Esophagus squamous epithelium (tissue), 5 donors: Measurements from ENCODE around the gene PRKCB. TPM values are rescaled to one million over a fixed set of nuclear protein-coding genes. Genes with fewer than 3 reads are reported as not detected.
"Not testable (repeated sequence)": the region's sequence is repeated elsewhere in the genome, so short reads cannot be mapped to it uniquely, and the experiment has no call there.

Experiments used
- DNase-seq: peaks from one replicate; lab custom pipeline; 2025; lab: John Stamatoyannopoulos, UW
- H3K27ac ChIP-seq, 4 donors: fragments of 200-600 bp; sonication (generic); one replicate each; pipeline ENCODE4 v1.5.1; 2016 to 2019; ENCODE audit warnings: mild to moderate bottlenecking in 1 of 4
- H3K27me3 ChIP-seq, 4 donors: fragments of 200-600 bp; sonication (generic); 1 replicate in 3 of 4; 2 replicates in 1 of 4; pipeline versions ENCODE4 v1.5.1 to v1.6.0; 2017 to 2021; ENCODE audit warnings: antibody characterized with exemption in 1 of 4
- H3K36me3 ChIP-seq, 3 donors: fragments of 200-600 bp; sonication (generic); one replicate each; pipeline ENCODE4 v1.5.1; 2016 to 2019
- H3K4me1 ChIP-seq, 3 donors: fragments of 200-600 bp; sonication (generic); one replicate each; pipeline ENCODE4 v1.5.1; 2017 to 2019
- H3K4me3 ChIP-seq, 4 donors: fragments of 200-600 bp; sonication (generic); 1 replicate in 3 of 4; 2 replicates in 1 of 4; pipeline ENCODE4 v1.5.1; 2016 to 2019; ENCODE audit warnings: mild to moderate bottlenecking in 2 of 4, moderate library complexity in 1 of 4
- H3K9me3 ChIP-seq, 3 donors: fragments of 200-600 bp; sonication (generic); one replicate each; pipeline ENCODE4 v1.5.1; 2016 to 2019
- CTCF ChIP-seq, 6 experiments: fragments of 450-650 bp in 4 of 6; fragments of 200-600 bp in 2 of 6; sonication (generic) in 2 of 6; IDR thresholded peaks; one replicate each; pipeline ENCODE4 v1.5.1; 2016 to 2019; ENCODE audit warnings: antibody characterized with exemption in 6 of 6, mild to moderate bottlenecking in 4 of 6, moderate library complexity in 4 of 6
- POLR2A ChIP-seq, 4 donors: fragments of 450-650 bp; IDR thresholded peaks; one replicate each; pipeline ENCODE4 v1.6.1; 2017; ENCODE audit warnings: antibody characterized with exemption in 4 of 4, mild to moderate bottlenecking in 4 of 4, moderate library complexity in 3 of 4
- WGBS, 2 donors: methylation state at CpG; one replicate each; pipeline ENCODE4 v1.1.5; 2018; 5-methylcytosine and 5-hydroxymethylcytosine counted together
- intact Hi-C: fragments of 100-400 bp; cut with DNase I; formaldehyde crosslinking; loops from one replicate; pipeline ENCODE4 v1.15.0; 2022
- total RNA-seq, 4 donors: library from RNA; depleted of rRNA; stranded (reverse); fragments of >200 nt; gene quantifications; one replicate each; pipeline ENCODE4 v1.1.0, GENCODE V29; 2016
- donor health status: DM: yes; HTN: yes; CAD: no.

PRKCB gene
- total RNA-seq, 4 donors from 2014 or later, result 0.38 to 4.0 (median 1.7) TPM

- Histone ChIP-seq H3K27me3 (no peaks in the 10 kb centered on the region), H3K27ac (peak overlapping the region in 2 of 4 donors; percentile 5 to 6), H3K36me3 (no peaks in the 10 kb centered on the region), H3K4me3 (no peak overlapping the region), H3K9me3 (no peaks in the 10 kb centered on the region), H3K4me1 (no peaks in the 10 kb centered on the region)
- TF ChIP-seq CTCF (IDR thresholded peaks at IDR 0.05) (no peak), POLR2A (IDR thresholded peaks at IDR 0.05) (no peak)
- intact Hi-C loops, result no loop called here
- 29 to 41% methylated on average over 3 of the region's 6 CpGs for WGBS, 2 donors
- DNase-seq, result no peak
Measured at GRCh38 chr16:23914946-23915530, 79.3 kb downstream of the PRKCB start.

GRCh38 chr16:23916552-23916951 lies 80.8 kb downstream of the PRKCB start:
- H3K27ac ChIP-seq, DNase-seq, H3K4me1 ChIP-seq, H3K36me3 ChIP-seq, H3K4me3 ChIP-seq, H3K27me3 ChIP-seq, intact Hi-C loops, H3K9me3 ChIP-seq: not testable (repeated sequence)
- 41 to 48% methylated on average over 1 of the region's 1 CpG for WGBS, 2 donors

- TF ChIP-seq CTCF (IDR thresholded peaks at IDR 0.05) (no peak), POLR2A (IDR thresholded peaks at IDR 0.05) (no peak)
Measured at GRCh38 chr16:23917621-23918020, 81.8 kb downstream of the PRKCB start.

GRCh38 chr16:23920446-23920845 lies 84.7 kb downstream of the PRKCB start:
- Histone ChIP-seq H3K27ac (no peak overlapping the region), H3K9me3 (no peaks in the 10 kb centered on the region), H3K4me3 (no peak overlapping the region), H3K27me3 (no peaks in the 10 kb centered on the region), H3K36me3 (no peaks in the 10 kb centered on the region), H3K4me1 (no peaks in the 10 kb centered on the region)
- intact Hi-C loops, result no loop called here
- WGBS, 2 donors, result 80 to 82% methylated on average over 2 of the region's 2 CpGs
- no peak for TF ChIP-seq POLR2A (IDR thresholded peaks at IDR 0.05)
- no peak for TF ChIP-seq CTCF (IDR thresholded peaks at IDR 0.05)
- DNase-seq, result no peak

More at GRCh38 chr16:23917621-23918020, 81.8 kb downstream of the PRKCB start:
- intact Hi-C loops, result no loop called here
- Histone ChIP-seq H3K4me3 (no peak overlapping the region), H3K27ac (no peak overlapping the region), H3K27me3 (no peaks in the 10 kb centered on the region), H3K36me3 (no peaks in the 10 kb centered on the region), H3K4me1 (no peaks in the 10 kb centered on the region), H3K9me3 (no peaks in the 10 kb centered on the region)
- WGBS, 2 donors, result 63 to 73% methylated on average over 6 of the region's 6 CpGs
- no peak for DNase-seq

- H3K27ac ChIP-seq, result no peak overlapping the region
- H3K9me3 ChIP-seq, result no peaks in the 10 kb centered on the region
- no peaks in the 10 kb centered on the region for H3K4me1 ChIP-seq
- no peak for DNase-seq
- intact Hi-C loops, result no loop called here
- no peaks in the 10 kb centered on the region for H3K27me3 ChIP-seq
- WGBS, 2 donors, result 26 to 50% methylated on average over 1 to 3 of the region's 3 CpGs
- no peak overlapping the region for H3K4me3 ChIP-seq
- TF ChIP-seq POLR2A (IDR thresholded peaks at IDR 0.05) (no peak), CTCF (IDR thresholded peaks at IDR 0.05) (no peak)
- H3K36me3 ChIP-seq, result no peaks in the 10 kb centered on the region
Measured at GRCh38 chr16:23920899-23921298, 85.1 kb downstream of the PRKCB start.

GRCh38 chr16:23922406-23922805 lies 86.6 kb downstream of the PRKCB start:
- H3K36me3 ChIP-seq, result no peaks in the 10 kb centered on the region
- no peaks in the 10 kb centered on the region for H3K27me3 ChIP-seq
- intact Hi-C loops, result no loop called here
- DNase-seq, result no peak
- no peaks in the 10 kb centered on the region for H3K9me3 ChIP-seq
- no peak for TF ChIP-seq POLR2A (IDR thresholded peaks at IDR 0.05)
- TF ChIP-seq CTCF (IDR thresholded peaks at IDR 0.05), result no peak
- no peak overlapping the region for H3K4me3 ChIP-seq
- no peaks in the 10 kb centered on the region for H3K4me1 ChIP-seq
- no peak overlapping the region for H3K27ac ChIP-seq
